Measurements from ENCODE around the gene STK16. TPM values are rescaled to one million over a fixed set of nuclear protein-coding genes. Genes with fewer than 3 reads are reported as not detected.
A peak's percentile ranks its signal among the peaks of the same experiment; 100 is the strongest.

Gene STK16
- total RNA-seq, 2 donors from 2014 or later = 15.8 to 16.5 TPM

DNA sequence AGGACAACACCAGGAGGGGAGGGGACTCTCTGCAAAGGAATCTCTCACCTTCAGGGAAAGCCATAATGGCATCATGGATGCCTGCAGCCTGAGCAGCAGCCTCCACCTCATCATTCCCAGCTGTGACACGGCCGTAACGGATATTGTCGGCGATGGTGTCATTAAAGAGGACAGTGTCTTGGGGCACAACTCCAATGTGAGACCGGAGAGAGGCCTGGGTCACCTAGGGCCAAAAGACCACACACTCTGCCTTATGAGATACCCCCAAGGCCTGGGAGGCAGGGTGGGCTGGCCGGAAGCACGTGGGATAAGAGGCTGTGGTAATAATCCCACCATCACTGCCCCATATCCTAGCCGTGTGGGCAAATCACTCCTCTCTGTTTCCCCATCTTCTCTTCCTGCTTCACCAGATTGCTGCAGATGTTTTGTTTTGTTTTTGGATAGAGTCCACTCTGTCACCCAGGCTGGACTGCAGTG, 34.4 kb upstream of the STK16 start:
- no peak for DNase-seq (ENCODE audit: low spot score)
- intact Hi-C loops (cut with DNase I) = no loop called here

- DNase-seq (ENCODE audit: low spot score) = no peak
- intact Hi-C loops (cut with DNase I) = no loop called here
Observed at GRCh38 chr2:219213026-219213415, 32.3 kb upstream of the STK16 start.

GRCh38 chr2:219213486-219214071, 31.7 kb upstream of the STK16 start:
- DNase-seq (ENCODE audit: low spot score) = no peak
- intact Hi-C loops (cut with DNase I) = no loop called here

- DNase-seq (ENCODE audit: low spot score) = peak; percentile 37
- intact Hi-C loops (cut with DNase I) = no loop called here
Observed at GRCh38 chr2:219214141-219214540, 31.1 kb upstream of the STK16 start.

DNA sequence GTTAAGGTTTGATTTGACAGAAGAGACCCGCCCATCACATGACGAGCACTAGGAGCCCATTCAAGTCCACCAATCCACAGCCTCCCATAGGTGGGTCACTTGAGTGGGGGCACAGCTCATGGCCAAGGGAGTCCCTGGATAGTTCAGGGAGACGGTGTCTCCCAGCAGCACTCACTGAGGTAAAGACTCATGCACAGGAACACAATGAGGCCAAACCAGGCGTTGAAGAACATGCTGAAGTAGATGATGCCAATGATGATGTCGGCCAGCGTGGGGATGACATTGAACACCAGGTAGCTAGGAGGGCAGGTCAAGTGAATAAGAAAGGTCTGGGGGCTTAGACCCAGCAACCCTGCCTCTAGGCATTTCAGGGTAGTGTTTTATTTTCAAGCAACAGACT, 30.5 kb upstream of the STK16 start:
- DNase-seq (ENCODE audit: low spot score) = peak; percentile 63
- intact Hi-C loops (cut with DNase I) = loop anchor here in 1 of 2 donors (5.0 kb wide), 1 partner anchor 37 kb away; the partner anchor contains the start of genes CNPPD1 and RETREG2

DNA sequence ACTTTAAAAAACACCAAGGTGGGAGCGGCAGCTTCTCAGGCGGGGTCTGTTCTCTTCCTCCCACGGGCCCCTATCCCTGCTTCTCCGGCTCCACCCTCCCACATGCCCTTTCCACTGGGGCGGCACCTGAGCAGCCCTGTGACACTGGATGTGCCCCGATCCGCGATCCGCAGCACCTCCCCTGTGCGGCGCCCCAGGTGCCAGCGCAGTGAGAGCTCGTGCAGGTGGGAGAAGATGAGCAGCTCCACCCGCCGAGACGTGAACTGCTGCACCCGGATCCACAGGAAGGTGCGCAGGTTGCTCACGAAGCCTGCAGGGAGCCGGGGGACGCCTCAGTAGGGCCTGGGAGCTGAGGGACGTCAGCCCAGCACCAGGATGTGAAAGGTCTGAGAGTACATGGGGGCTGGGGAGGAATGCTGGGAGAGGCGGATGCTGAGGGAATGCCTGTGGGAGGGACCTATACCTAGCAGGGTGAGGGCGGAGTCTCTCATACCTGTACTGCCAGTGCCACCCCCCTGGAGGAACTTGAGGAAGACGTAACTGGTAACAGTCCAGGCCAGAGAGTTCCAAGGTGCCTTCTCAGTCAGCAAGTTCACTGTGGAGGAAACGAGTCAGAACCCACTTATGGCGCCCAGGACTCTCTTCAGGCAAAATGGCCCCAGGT, 29.3 kb upstream of the STK16 start:
- peak; percentile 23 for DNase-seq (ENCODE audit: low spot score)
- intact Hi-C loops (cut with DNase I) = loop anchor here in 1 of 2 donors (5.0 kb wide), 1 partner anchor 39 kb away; the partner anchor contains the start of genes CNPPD1 and RETREG2

DNA sequence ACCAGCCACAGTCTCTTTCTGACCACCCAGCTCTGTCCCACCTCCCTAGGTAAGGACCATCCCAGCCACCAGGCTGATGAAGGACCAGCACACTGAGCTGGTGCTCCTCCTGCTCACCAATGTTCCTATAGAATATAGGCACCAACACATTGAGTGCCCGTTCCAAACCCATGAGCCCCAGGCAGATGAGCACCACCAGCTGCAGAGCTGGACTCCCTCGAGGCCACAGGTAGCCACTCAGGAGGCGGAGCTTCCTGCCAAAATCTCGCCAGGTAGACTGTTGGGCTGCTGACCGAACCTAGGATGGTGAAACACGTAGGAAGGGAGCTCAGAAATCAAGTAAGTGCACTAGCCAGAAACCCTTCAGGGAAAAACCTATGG, 28.8 kb upstream of the STK16 start:
- no peak for DNase-seq (ENCODE audit: low spot score)
- intact Hi-C loops (cut with DNase I) = loop anchor here in 1 of 2 donors (5.0 kb wide), 1 partner anchor 39 kb away; the partner anchor contains the start of genes CNPPD1 and RETREG2

DNA sequence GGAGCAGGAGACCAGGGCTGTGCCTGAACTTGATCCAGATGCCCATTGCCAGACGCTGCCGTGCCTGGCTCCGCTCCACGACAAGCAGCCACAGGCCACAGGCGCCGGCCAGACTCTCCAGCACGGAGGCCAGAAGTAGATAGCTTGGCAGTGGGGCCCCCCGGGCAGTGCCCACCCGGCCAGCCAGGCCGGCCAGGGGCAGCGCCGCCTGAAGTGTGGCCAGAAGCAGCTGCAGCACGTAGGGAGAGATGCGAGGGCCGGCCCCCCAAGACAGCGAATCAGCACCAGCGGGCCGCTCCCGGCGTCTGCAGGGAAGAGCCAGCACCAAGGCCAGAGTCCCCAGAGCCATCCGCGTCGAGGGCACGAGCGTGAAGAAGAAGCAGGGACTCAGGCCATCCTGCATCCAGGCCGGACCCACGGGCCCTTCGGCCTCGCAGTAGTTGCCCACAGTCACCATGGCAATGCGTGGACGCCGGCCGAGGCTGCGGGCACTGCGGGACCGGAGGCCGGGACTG, 27.0 kb upstream of the STK16 start:
- intact Hi-C loops (cut with DNase I) = loop anchor here in 1 of 2 donors (5.0 kb wide), 1 partner anchor 41 kb away; the partner anchor contains the start of genes CNPPD1 and RETREG2
- peak; percentile 93 for DNase-seq (ENCODE audit: low spot score)

DNA sequence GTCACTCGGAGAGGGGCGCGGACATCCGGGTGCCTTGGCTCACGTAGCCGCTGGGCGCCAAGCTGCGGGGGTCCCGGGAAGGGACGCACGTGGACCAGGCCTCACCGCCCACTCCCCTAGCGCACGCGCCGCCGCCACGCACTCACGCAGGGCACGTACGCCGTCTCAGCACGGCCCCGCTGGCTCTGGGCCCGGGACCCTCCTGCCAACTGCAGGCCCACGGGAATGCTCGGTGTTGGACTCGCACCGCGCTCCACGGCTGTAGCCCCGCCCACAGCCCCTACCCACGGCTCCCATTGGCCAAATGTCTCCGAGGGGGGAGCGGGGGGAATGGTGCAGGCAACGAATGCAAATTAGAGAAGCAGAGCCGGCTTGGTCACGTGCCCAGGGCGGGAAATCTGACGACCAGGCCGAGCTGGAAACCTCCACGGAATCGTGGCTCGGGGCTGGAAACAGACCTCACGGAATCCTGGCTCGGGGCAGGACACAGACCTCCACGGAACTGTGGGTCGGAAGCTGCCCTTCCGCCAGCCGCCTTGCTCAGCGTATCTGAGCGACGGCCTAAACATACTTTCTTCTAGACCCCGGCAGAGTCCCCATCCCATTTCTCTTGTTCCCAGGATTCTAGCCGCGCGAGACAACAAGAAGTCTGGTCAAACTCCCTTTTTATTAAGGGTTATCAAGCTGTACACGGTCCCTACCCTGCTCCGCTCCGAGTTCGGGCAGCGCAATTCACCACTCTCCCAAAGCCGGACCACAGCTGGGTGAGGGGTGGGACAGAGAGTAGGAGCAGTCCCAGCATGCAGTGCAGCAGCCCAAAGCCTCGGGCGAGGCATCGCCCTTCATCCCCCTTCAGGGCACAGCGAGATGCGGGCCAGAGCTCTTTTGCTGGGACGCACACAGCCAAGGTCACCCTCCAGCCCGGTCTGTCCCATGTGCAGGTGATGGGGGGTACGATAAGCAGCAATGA, 26.3 kb upstream of the STK16 start, which contains the start of gene ABCB6:
Gene ABCB6 (minus strand): TSS at position 227 of the 970 bp plus-strand sequence. CDS start 285 bp downstream, outside the sequence.
- intact Hi-C loops (cut with DNase I) = loop anchor here in 1 of 2 donors (5.0 kb wide), 1 partner anchor 42 kb away; the partner anchor contains the start of genes CNPPD1 and RETREG2
- peak; percentile 99 for DNase-seq (ENCODE audit: low spot score)

DNA sequence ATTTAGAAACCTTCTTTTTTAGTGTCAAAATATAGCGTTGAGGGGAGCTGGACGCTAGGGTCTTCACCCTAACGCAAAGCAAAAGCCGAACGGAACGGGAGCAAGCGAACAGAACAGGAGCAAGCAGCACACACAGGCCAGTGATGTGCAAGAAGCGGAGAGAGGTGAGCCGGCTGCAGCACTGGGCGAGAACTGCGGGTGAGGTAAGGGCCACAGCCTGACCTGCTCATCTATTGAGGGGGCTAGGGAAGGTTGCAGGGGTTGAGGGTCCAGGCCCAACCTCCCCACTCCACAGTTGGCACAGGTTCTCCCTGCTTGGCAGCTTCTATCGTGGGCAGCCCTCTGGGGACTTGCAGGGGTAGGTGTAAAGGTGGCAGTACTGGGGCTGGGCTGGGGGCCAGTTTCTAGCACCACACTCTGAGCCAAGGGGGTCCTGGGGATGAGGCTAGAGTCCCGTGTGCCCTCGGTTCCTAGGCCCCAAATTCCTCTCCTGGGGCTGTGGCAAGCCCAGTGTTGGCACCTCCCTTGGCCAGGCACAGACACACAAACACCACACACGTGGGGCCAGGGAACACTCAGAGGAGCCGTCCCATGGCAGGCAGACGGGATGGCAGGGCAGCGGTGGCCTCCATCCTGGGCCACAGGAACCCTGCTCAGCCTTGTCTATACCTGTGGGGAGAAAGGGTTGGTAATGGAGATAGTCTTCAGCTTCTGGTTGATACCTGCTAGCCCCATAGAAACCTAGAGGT, 25.3 kb upstream of the STK16 start:
- intact Hi-C loops (cut with DNase I) = loop anchor here in 1 of 2 donors (5.0 kb wide), 1 partner anchor 43 kb away; the partner anchor contains the start of genes CNPPD1 and RETREG2
- no peak for DNase-seq (ENCODE audit: low spot score)

DNA sequence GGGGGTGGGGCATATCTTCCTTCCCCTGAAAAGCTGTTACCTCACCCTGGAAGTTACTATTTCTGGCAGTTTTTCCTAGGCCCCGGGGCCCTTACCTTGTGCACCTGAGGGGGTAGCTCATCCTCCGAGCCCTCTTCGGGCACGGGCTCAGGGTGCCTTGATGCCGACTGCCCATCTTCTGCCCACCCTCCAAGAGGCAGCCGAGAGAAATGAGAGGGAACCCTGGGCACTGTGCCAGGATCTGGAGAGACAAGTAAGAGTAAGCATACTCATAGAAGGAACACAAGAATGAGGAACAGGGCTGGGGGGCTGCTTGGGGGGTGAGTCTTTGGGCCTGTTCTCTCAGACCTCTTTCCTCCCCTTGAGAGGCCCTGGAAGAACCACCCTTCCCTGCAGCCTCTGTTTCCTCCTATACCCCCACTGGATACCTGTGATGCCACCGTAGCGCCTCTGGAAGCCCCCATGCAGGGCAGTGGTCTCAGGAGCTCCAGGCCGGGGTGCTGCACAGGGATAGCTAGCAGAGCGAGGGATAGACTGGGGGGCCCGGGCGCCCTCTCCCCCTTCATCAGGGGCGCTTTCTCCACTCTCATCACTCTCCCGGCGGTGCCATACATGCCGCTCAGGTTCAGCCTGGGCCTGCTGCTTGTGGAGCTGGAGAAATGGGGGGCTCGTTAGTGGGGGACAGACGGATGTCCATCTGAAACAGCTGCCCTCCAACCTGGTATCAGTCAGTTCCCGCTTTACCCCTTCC, 24.5 kb upstream of the STK16 start:
- intact Hi-C loops (cut with DNase I) = no loop called here
- no peak for DNase-seq (ENCODE audit: low spot score)

GRCh38 chr2:219221957-219222518, 23.2 kb upstream of the STK16 start:
- DNase-seq (ENCODE audit: low spot score) = no peak
- intact Hi-C loops (cut with DNase I) = no loop called here

DNA sequence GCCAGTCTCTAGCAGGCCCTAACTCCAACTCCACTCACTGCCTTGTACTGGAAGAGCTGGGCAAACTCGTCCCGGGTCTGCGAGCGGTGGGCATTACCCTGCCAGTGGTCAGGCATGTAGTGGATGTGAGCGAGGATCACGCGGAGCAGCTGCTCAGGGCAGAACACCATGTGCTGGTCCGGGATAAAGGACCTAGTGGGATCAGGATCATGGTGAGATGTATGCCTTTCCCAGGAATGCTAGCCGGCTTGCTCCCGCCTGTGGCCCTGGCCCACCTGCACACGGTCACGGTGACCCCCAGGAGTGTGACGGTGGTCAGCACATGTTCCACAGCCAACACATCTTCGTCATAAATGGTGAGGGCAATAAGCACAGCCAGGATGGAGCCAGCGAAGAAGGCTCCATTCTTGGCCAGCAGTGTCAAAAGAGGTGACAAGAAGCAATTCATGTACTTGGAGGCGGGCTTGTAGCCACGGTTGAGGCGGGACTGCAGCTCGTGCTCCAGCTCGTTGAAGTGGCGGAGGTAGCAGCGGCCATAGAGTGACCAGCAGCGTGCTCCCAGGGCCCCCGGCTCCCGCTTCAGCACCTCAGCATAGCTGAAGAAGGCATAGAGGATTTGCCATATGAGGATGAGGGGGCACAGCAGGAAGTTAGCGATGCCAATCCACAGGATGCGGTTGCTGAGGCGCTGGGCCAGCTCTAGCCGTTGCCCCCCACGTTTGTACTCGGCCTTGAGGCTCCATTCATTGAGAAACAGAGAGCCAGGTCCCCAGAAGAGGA, 21.3 kb upstream of the STK16 start:
- intact Hi-C loops (cut with DNase I) = no loop called here
- no peak for DNase-seq (ENCODE audit: low spot score)

DNA sequence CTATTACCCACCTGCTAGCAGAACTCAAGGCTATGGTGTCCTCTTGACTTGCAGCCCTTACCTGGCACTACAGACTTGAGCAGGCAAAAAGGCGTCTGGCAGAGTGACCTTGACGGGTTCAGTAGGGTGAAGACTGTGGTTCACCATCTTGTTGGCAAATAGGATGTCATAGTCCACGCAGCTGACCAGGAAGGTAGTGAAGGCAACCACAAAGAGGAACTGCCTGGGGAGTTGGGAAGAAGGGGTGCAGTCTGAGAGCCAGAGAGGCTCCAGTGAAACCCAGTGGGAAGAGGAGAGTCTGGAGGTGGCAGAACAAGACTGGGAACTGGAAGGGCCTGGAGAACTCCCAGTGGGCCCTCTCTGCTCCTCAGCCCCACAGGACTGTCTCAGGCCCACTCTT, 19.9 kb upstream of the STK16 start:
- DNase-seq (ENCODE audit: low spot score) = no peak
- intact Hi-C loops (cut with DNase I) = no loop called here

- intact Hi-C loops (cut with DNase I) = no loop called here
- DNase-seq (ENCODE audit: low spot score) = no peak
Observed at GRCh38 chr2:219228041-219228910, 17.0 kb upstream of the STK16 start.

GRCh38 chr2:219228911-219229304, 16.4 kb upstream of the STK16 start:
- DNase-seq (ENCODE audit: low spot score) = no peak
- intact Hi-C loops (cut with DNase I) = no loop called here

Data from posterior vena cava (tissue), 2 donors.